Measurements from ENCODE around the gene HMX2.

Gene HMX2

GRCh38 chr10:123139165-123139520, 8.8 kb upstream of the HMX2 start:
- DNase-seq (ENCODE audit: low read depth in 2 of 2): no peak

GRCh38 chr10:123139521-123140163, 8.3 kb upstream of the HMX2 start:
- no peak for DNase-seq (ENCODE audit: low read depth in 2 of 2)

GRCh38 chr10:123140164-123140982, 7.6 kb upstream of the HMX2 start:
- no peak for DNase-seq (ENCODE audit: low read depth in 2 of 2)

GRCh38 chr10:123140983-123141390, 6.9 kb upstream of the HMX2 start:
- no peak for DNase-seq (ENCODE audit: low read depth in 2 of 2)

- DNase-seq (ENCODE audit: low read depth in 2 of 2): no peak
Observed at GRCh38 chr10:123141791-123142700, 5.9 kb upstream of the HMX2 start.

- DNase-seq (ENCODE audit: low read depth in 2 of 2): no peak
Observed at GRCh38 chr10:123142701-123143161, 5.2 kb upstream of the HMX2 start.

GRCh38 chr10:123143162-123143824, 4.6 kb upstream of the HMX2 start:
- no peak for DNase-seq (ENCODE audit: low read depth in 2 of 2)

- no peak for DNase-seq (ENCODE audit: low read depth in 2 of 2)
Observed at GRCh38 chr10:123143825-123144168, 4.1 kb upstream of the HMX2 start.

- DNase-seq (ENCODE audit: low read depth in 2 of 2): no peak
Observed at GRCh38 chr10:123144697-123145541, 3.0 kb upstream of the HMX2 start.

GRCh38 chr10:123145542-123146012, 2.4 kb upstream of the HMX2 start:
- no peak for DNase-seq (ENCODE audit: low read depth in 2 of 2)

GRCh38 chr10:123146013-123146893, 1.7 kb upstream of the HMX2 start:
- DNase-seq (ENCODE audit: low read depth in 2 of 2): no peak

- DNase-seq (ENCODE audit: low read depth in 2 of 2): no peak
Observed at GRCh38 chr10:123146894-123147634, 872 bp upstream of the HMX2 start.

GRCh38 chr10:123148414-123149161, 652 bp downstream of the HMX2 start:
- no peak for DNase-seq (ENCODE audit: low read depth in 2 of 2)

- DNase-seq (ENCODE audit: low read depth in 2 of 2): no peak
Observed at GRCh38 chr10:123149162-123149567, 1.2 kb downstream of the HMX2 start.

- DNase-seq (ENCODE audit: low read depth in 2 of 2): no peak
Observed at GRCh38 chr10:123149568-123150270, 1.8 kb downstream of the HMX2 start.

- DNase-seq (ENCODE audit: low read depth in 2 of 2): no peak
Observed at GRCh38 chr10:123150271-123150985, 2.5 kb downstream of the HMX2 start.

Measured in activated CD4-positive, alpha-beta T cell treated with anti-CD3 and anti-CD28 coated beads for 24 hours (primary cell).